ENCODE data around the gene PRMT9.

The PRMT9 gene

GRCh38 chr4:147683717-147684700 is at the start of gene PRMT9:
PRMT9 (minus strand) TSS chr4:147684163; CDS start chr4:147683987, 176 bp downstream.
- peak; percentile 86 for DNase-seq

GRCh38 chr4:147732518-147733235 is 48.7 kb upstream of the PRMT9 start:
- peak; percentile 14 for DNase-seq

GRCh38 chr4:147731580-147732517 is 47.9 kb upstream of the PRMT9 start, which contains the start of gene ARHGAP10:
ARHGAP10 (plus strand) TSS chr4:147732088; CDS start chr4:147732302, 214 bp downstream.
- DNase-seq, result peak; percentile 63

- no peak for DNase-seq
These were observed 46.4 kb upstream of the PRMT9 start for GRCh38 chr4:147730333-147730732.

GRCh38 chr4:147727476-147728028 is 43.6 kb upstream of the PRMT9 start:
- no peak for DNase-seq

GRCh38 chr4:147725673-147726072 is 41.7 kb upstream of the PRMT9 start:
- no peak for DNase-seq

- no peak for DNase-seq
These were observed 40.7 kb upstream of the PRMT9 start for GRCh38 chr4:147724468-147725201.

- no peak for DNase-seq
These were observed 39.4 kb upstream of the PRMT9 start for GRCh38 chr4:147723326-147723725.

- DNase-seq, result no peak
These were observed 33.9 kb upstream of the PRMT9 start for GRCh38 chr4:147717878-147718277.

GRCh38 chr4:147714575-147715401 is 30.8 kb upstream of the PRMT9 start:
- no peak for DNase-seq

GRCh38 chr4:147709999-147710398 is 26.0 kb upstream of the PRMT9 start:
- no peak for DNase-seq

GRCh38 chr4:147707892-147708672 is 24.1 kb upstream of the PRMT9 start:
- DNase-seq, result peak; percentile 73

- no peak for DNase-seq
These were observed 20.9 kb upstream of the PRMT9 start for GRCh38 chr4:147704846-147705245.

- no peak for DNase-seq
These were observed 12.9 kb upstream of the PRMT9 start for GRCh38 chr4:147696866-147697265.

- no peak for DNase-seq
These were observed 9.3 kb upstream of the PRMT9 start for GRCh38 chr4:147693218-147693617.

GRCh38 chr4:147691820-147692219 is 7.9 kb upstream of the PRMT9 start:
- DNase-seq, result no peak

- DNase-seq, result peak; percentile 7
These were observed 5.1 kb upstream of the PRMT9 start for GRCh38 chr4:147689067-147689466.

- peak; percentile 27 for DNase-seq
These were observed 773 bp downstream of the PRMT9 start for GRCh38 chr4:147683188-147683591.

GRCh38 chr4:147682755-147683154 is 1.2 kb downstream of the PRMT9 start:
- no peak for DNase-seq

All from CD4-positive, alpha-beta T cell treated with Interleukin-17A for 1 hour (primary cell).